ENCODE data around the gene DMBT1. TPM values are rescaled to one million over a fixed set of nuclear protein-coding genes. Genes with fewer than 3 reads are reported as not detected.

The DMBT1 gene
- total RNA-seq, 1 donor from 2014 or later, result not detected

GRCh38 chr10:122532601-122533296 lies 27.8 kb upstream of the DMBT1 start:
- no peak overlapping the region for H3K9ac ChIP-seq
- no peak for DNase-seq (ENCODE audit: low spot score)
- H3K4me1 ChIP-seq, result peaks cover 5% of the 10 kb centered on the region
- Mint-ChIP-seq H3K36me3 (no peaks in the 10 kb centered on the region), H3K4me3 (no peak overlapping the region), H3K27me3 (ENCODE audit: insufficient read depth, low read depth) (no peaks in the 10 kb centered on the region), H3K4me1 (peaks cover 2% of the 10 kb centered on the region), H3K9me3 (peaks cover 3% of the 10 kb centered on the region), H3K27ac (no peak overlapping the region)
- TF ChIP-seq CTCF (IDR thresholded peaks at IDR 0.05) (no peak), EZH2phosphoT487 (IDR thresholded peaks at IDR 0.05) (no peak), EZH2 (IDR thresholded peaks at IDR 0.05) (no peak)
- H4K20me1 ChIP-seq (ENCODE audit: low read depth), result no peaks in the 10 kb centered on the region
- H2AFZ ChIP-seq (replicated peaks), result no peak overlapping the region
- no peaks in the 10 kb centered on the region for H3F3A ChIP-seq (ENCODE audit: low read depth)
- H3K27ac ChIP-seq, result no peak overlapping the region
- no peak overlapping the region for H3K4me3 ChIP-seq
- no peaks in the 10 kb centered on the region for H3K79me2 ChIP-seq (ENCODE audit: low read depth)
- no peaks in the 10 kb centered on the region for H3K9me3 ChIP-seq (ENCODE audit: low read depth)
- no peaks in the 10 kb centered on the region for H3K27me3 ChIP-seq
- H3K36me3 ChIP-seq, result no peaks in the 10 kb centered on the region
- no peak overlapping the region for H3K4me2 ChIP-seq

GRCh38 chr10:122537545-122537944 lies 23.0 kb upstream of the DMBT1 start:
- DNase-seq (ENCODE audit: low spot score), result no peak
- H3K9me3 Mint-ChIP-seq, result peaks cover 3% of the 10 kb centered on the region
- H3K4me2 ChIP-seq, result no peak overlapping the region
- peaks cover 5% of the 10 kb centered on the region for H3K4me1 ChIP-seq
- no peaks in the 10 kb centered on the region for H3F3A ChIP-seq (ENCODE audit: low read depth)
- H3K4me1 Mint-ChIP-seq, result no peaks in the 10 kb centered on the region
- H3K4me3 ChIP-seq, result no peak overlapping the region
- H2AFZ ChIP-seq (replicated peaks), result no peak overlapping the region
- TF ChIP-seq CTCF (IDR thresholded peaks at IDR 0.05), result no peak
- no peak for TF ChIP-seq EZH2phosphoT487 (IDR thresholded peaks at IDR 0.05)
- TF ChIP-seq EZH2 (IDR thresholded peaks at IDR 0.05), result no peak
- H3K36me3 ChIP-seq, result no peaks in the 10 kb centered on the region
- H3K27ac ChIP-seq, result no peak overlapping the region
- no peaks in the 10 kb centered on the region for H3K79me2 ChIP-seq (ENCODE audit: low read depth)
- no peaks in the 10 kb centered on the region for H3K27me3 Mint-ChIP-seq (ENCODE audit: insufficient read depth, low read depth)
- H3K4me3 Mint-ChIP-seq, result no peak overlapping the region
- no peaks in the 10 kb centered on the region for H3K36me3 Mint-ChIP-seq
- H3K27ac Mint-ChIP-seq, result no peak overlapping the region
- H4K20me1 ChIP-seq (ENCODE audit: low read depth), result no peaks in the 10 kb centered on the region
- no peaks in the 10 kb centered on the region for H3K27me3 ChIP-seq
- no peaks in the 10 kb centered on the region for H3K9me3 ChIP-seq (ENCODE audit: low read depth)
- H3K9ac ChIP-seq, result no peak overlapping the region

- H3F3A ChIP-seq (ENCODE audit: low read depth), result no peaks in the 10 kb centered on the region
- H3K27ac ChIP-seq, result no peak overlapping the region
- H3K4me3 Mint-ChIP-seq, result no peak overlapping the region
- no peak overlapping the region for H3K9ac ChIP-seq
- TF ChIP-seq EZH2 (IDR thresholded peaks at IDR 0.05) (no peak), CTCF (IDR thresholded peaks at IDR 0.05) (no peak), EZH2phosphoT487 (IDR thresholded peaks at IDR 0.05) (no peak)
- H3K4me1 Mint-ChIP-seq, result no peaks in the 10 kb centered on the region
- H3K27ac Mint-ChIP-seq, result no peak overlapping the region
- H3K27me3 Mint-ChIP-seq (ENCODE audit: insufficient read depth, low read depth), result no peaks in the 10 kb centered on the region
- H3K4me3 ChIP-seq, result no peak overlapping the region
- H3K36me3 ChIP-seq, result no peaks in the 10 kb centered on the region
- H3K4me2 ChIP-seq, result no peak overlapping the region
- H3K79me2 ChIP-seq (ENCODE audit: low read depth), result no peaks in the 10 kb centered on the region
- H3K27me3 ChIP-seq, result no peaks in the 10 kb centered on the region
- H4K20me1 ChIP-seq (ENCODE audit: low read depth), result no peaks in the 10 kb centered on the region
- DNase-seq (ENCODE audit: low spot score), result no peak
- no peak overlapping the region for H2AFZ ChIP-seq (replicated peaks)
- no peaks in the 10 kb centered on the region for H3K9me3 ChIP-seq (ENCODE audit: low read depth)
- peaks cover 3% of the 10 kb centered on the region for H3K9me3 Mint-ChIP-seq
- H3K4me1 ChIP-seq, result no peaks in the 10 kb centered on the region
- no peaks in the 10 kb centered on the region for H3K36me3 Mint-ChIP-seq
Measured at GRCh38 chr10:122541541-122542002, 19.0 kb upstream of the DMBT1 start.
